Measurements from ENCODE around the gene ATXN7. TPM values are rescaled to one million over a fixed set of nuclear protein-coding genes. Genes with fewer than 3 reads are reported as not detected.

ATXN7 gene
- total and polyA plus RNA-seq, 2 of the 4 experiments (the other 2 are of a cell fraction), result 8.6 to 13.6 TPM

- peaks cover 6% of the 10 kb centered on the region; the same call in 1 of the 2 replicates for H3K9me1 ChIP-seq (ENCODE audit: insufficient read depth, low read length)
- no peak overlapping the region for H2AK9ac ChIP-seq (replicated peaks; ENCODE audit: low read depth, low read length, poor library complexity)
- ATAC-seq (ENCODE audit: low read depth) (peak; percentile 80), DNase-seq (peak; percentile 65)
- H3K27ac ChIP-seq (ENCODE audit: insufficient read depth, low read length), result no peak overlapping the region
- H3K14ac ChIP-seq (replicated peaks; ENCODE audit: low read depth, low read length), result no peak overlapping the region
- no peak overlapping the region for H3K56ac ChIP-seq (ENCODE audit: extremely low read depth, insufficient read depth, low read length)
- peaks cover 54% of the 10 kb centered on the region; the same call in 1 of the 2 replicates for H4K20me1 ChIP-seq (ENCODE audit: insufficient read depth, low read length)
- in situ Hi-C loops (cut with MboI; ENCODE audit: low sequenced_read_pairs), result no loop called here
- no peak overlapping the region for H3K18ac ChIP-seq (ENCODE audit: low read depth, low read length)
- H2BK5ac ChIP-seq (ENCODE audit: low read depth, low read length, poor library complexity, severe bottlenecking), result no peak overlapping the region
- H4K5ac ChIP-seq (ENCODE audit: low read depth, low read length), result no peak overlapping the region
- peaks cover 55 to 71% of the 10 kb centered on the region in 2 experiments for H3K79me1 ChIP-seq (ENCODE audit: low read depth in 1 of 2, low read length in 2 of 2)
- H3K23ac ChIP-seq (ENCODE audit: low read depth, low read length), result no peak overlapping the region
- no peak for TF ChIP-seq FOS (IDR thresholded peaks at IDR 0.05; ENCODE audit: low read depth, low read length)
- no peak for TF ChIP-seq CTCF (conservative IDR thresholded peaks at IDR 0.05; ENCODE audit: low read depth, low read length)
- no peak for TF ChIP-seq MAZ (IDR thresholded peaks at IDR 0.05; ENCODE audit: borderline replicate concordance, low read depth, low read length)
- no peak for TF ChIP-seq MAFK (IDR thresholded peaks at IDR 0.05; ENCODE audit: low read depth, low read length)
- TF ChIP-seq CHD1 (IDR thresholded peaks at IDR 0.05; ENCODE audit: low read depth, low read length), result no peak
- TF ChIP-seq, protein P1, sequence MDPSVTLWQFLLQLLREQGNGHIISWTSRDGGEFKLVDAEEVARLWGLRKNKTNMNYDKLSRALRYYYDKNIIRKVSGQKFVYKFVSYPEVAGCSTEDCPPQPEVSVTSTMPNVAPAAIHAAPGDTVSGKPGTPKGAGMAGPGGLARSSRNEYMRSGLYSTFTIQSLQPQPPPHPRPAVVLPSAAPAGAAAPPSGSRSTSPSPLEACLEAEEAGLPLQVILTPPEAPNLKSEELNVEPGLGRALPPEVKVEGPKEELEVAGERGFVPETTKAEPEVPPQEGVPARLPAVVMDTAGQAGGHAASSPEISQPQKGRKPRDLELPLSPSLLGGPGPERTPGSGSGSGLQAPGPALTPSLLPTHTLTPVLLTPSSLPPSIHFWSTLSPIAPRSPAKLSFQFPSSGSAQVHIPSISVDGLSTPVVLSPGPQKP (IDR thresholded peaks at IDR 0.05; ENCODE audit: borderline replicate concordance, low read depth, low read length), result no peak
- TF ChIP-seq POLR2A (IDR thresholded peaks at IDR 0.05; ENCODE audit: low read depth, low read length), result no peak
- TF ChIP-seq SMC3 (IDR thresholded peaks at IDR 0.05; ENCODE audit: low read depth, low read length), result no peak
- no peak for TF ChIP-seq CEBPB (IDR thresholded peaks at IDR 0.05; ENCODE audit: low read depth, low read length)
- no peak for TF ChIP-seq BHLHE40 (IDR thresholded peaks at IDR 0.05; ENCODE audit: low read depth, low read length)
- no peak for TF ChIP-seq RCOR1 (IDR thresholded peaks at IDR 0.05; ENCODE audit: insufficient replicate concordance, low read length)
- no peak for TF ChIP-seq RAD21 (IDR thresholded peaks at IDR 0.05; ENCODE audit: low read length)
- no peak for TF ChIP-seq USF2 (IDR thresholded peaks at IDR 0.05; ENCODE audit: low read depth, low read length)
- no peak for TF ChIP-seq NFE2L2 (IDR thresholded peaks at IDR 0.05; ENCODE audit: low read depth, low read length)
- no peak for TF ChIP-seq RFX5 (IDR thresholded peaks at IDR 0.05; ENCODE audit: low read depth, low read length)
- TF ChIP-seq MXI1 (IDR thresholded peaks at IDR 0.05; ENCODE audit: borderline replicate concordance, low read depth, low read length), result no peak
- no peak overlapping the region for H2BK120ac ChIP-seq (ENCODE audit: low read depth, low read length)
- H4K8ac ChIP-seq (ENCODE audit: low read depth in 2 of 2, low read length in 2 of 2), result no peak overlapping the region
- H2AFZ ChIP-seq (replicated peaks; ENCODE audit: low read length, poor library complexity), result no peak overlapping the region
- WGBS, 2 experiments (ENCODE audit: extremely low coverage in 2 of 2, insufficient read length in 1 of 2), result no CpG with 5 or more reads among the region's 3 CpGs
- H2BK15ac ChIP-seq (ENCODE audit: low read depth, low read length), result no peak overlapping the region
- no peaks in the 10 kb centered on the region for H3K36me3 ChIP-seq (ENCODE audit: control insufficient read depth, insufficient read depth, low read length)
- H2AK5ac ChIP-seq (ENCODE audit: low read depth, low read length), result no peak overlapping the region
- no peak overlapping the region for H3K4ac ChIP-seq (ENCODE audit: low read depth, low read length)
- dilution Hi-C loops (cut with HindIII; ENCODE audit: low sequenced_read_pairs, unreplicated experiment), result no loop called here
- peaks cover 7% of the 10 kb centered on the region for H3K4me1 ChIP-seq (ENCODE audit: control insufficient read depth, insufficient read depth, low read length)
- no peak overlapping the region for H4K91ac ChIP-seq (ENCODE audit: insufficient read depth, low read depth, low read length)
- intact Hi-C loops (cut with micrococcal nuclease), result loop anchor here (5.0 kb wide), 1 partner anchor 34 kb away; the partner anchor contains the start of gene SCAANT1
- no peaks in the 10 kb centered on the region for H3K27me3 ChIP-seq (ENCODE audit: control insufficient read depth, insufficient read depth, low read length)
- no peak overlapping the region for H3K9ac ChIP-seq (ENCODE audit: low read depth, low read length)
- POLR2A ChIA-PET (ENCODE audit: unreplicated experiment), result no interaction called here
- no peak overlapping the region for H3K4me3 ChIP-seq (ENCODE audit: insufficient read depth, low read depth, low read length)
- H3K4me2 ChIP-seq (ENCODE audit: low read depth, low read length), result no peak overlapping the region; the same call in 1 of the 2 replicates
- BruUV-seq (replicated peaks), result no TSS peak
- H2BK20ac ChIP-seq (ENCODE audit: low read depth, low read length), result no peak overlapping the region
- CTCF ChIA-PET, result no interaction called here
- no peaks in the 10 kb centered on the region for H3K9me3 ChIP-seq (ENCODE audit: control insufficient read depth, insufficient read depth, low read length)
Observed at GRCh38 chr3:63877737-63878393, 14.2 kb downstream of the ATXN7 start.
